ENCODE data around the gene PLA2G2F.

Gene PLA2G2F

DNA sequence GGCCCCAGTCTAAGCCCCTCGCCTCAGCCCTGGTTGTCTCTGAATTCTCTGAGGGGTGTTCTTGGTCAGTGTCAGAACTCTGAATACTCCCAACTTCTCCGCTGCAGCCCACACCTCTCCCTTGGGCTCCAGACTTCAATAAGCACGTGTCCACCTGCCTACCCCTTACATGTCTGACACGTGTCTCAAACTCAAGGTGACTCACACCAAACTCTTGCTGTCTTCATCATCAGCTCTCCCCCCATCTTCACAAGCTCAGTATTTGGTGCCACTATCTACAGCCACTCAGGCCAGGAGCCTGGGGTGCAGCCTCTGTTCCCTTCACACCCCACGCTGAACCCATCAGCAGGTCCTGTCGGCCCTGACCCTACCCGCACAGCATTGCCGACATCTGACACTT, 28.0 kb downstream of the PLA2G2F start:
- TF ChIP-seq, protein P1, sequence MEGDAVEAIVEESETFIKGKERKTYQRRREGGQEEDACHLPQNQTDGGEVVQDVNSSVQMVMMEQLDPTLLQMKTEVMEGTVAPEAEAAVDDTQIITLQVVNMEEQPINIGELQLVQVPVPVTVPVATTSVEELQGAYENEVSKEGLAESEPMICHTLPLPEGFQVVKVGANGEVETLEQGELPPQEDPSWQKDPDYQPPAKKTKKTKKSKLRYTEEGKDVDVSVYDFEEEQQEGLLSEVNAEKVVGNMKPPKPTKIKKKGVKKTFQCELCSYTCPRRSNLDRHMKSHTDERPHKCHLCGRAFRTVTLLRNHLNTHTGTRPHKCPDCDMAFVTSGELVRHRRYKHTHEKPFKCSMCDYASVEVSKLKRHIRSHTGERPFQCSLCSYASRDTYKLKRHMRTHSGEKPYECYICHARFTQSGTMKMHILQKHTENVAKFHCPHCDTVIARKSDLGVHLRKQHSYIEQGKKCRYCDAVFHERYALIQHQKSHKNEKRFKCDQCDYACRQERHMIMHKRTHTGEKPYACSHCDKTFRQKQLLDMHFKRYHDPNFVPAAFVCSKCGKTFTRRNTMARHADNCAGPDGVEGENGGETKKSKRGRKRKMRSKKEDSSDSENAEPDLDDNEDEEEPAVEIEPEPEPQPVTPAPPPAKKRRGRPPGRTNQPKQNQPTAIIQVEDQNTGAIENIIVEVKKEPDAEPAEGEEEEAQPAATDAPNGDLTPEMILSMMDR (IDR thresholded peaks at IDR 0.05; ENCODE audit: low read depth, low read length, missing control alignments): no peak
- no peak for DNase-seq (ENCODE audit: low read depth)
- H3K4me3 ChIP-seq (ENCODE audit: low read depth, low read length): no peak overlapping the region

DNA sequence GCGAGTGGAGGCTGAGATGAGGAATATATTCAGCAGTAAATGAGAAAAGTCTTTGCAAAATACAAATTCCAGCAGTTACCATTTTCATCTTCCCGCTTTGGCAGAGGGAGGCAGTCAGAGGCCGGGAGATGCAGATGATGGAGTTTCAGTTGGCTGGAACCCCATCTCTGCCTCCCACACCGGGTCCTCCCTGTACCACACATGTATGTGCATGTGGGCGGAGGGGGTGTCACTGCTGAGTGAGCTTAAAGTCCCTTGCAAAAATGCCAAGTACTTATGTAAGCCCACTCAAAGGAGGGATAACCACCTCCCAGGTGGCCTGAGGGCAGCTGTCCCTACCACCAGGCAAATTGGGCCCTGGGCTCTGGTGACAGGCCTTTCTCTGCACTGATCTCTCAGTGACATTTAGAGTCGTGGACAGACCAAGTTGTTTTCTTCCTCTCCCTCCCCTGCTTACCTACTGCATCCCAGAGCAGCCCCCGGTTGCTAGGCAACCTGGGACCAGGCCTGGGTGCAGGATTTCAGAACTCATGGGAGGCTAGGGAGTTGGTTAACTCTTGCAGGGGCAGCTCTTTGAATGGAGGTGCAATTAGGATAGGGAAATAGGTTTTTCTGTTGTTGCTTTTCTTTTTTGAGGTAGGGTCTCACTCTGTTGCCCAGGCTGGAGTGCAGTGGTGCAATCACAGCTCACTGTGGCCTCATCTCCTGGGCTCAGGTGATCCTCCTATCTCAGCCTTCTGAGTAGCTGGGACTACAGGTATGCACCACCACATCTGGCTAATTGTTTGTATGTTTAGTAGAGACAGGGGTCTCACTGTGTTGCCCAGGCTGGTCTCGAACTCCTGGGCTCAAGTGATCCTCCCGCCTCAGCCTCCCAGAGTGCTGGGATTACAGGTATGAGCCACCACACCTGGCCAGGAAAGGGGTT, 29.7 kb downstream of the PLA2G2F start:
- no peak overlapping the region for H3K4me3 ChIP-seq (ENCODE audit: low read depth, low read length)
- DNase-seq (ENCODE audit: low read depth): no peak
- TF ChIP-seq, protein P1 (IDR thresholded peaks at IDR 0.05; ENCODE audit: low read depth, low read length, missing control alignments): no peak

DNA sequence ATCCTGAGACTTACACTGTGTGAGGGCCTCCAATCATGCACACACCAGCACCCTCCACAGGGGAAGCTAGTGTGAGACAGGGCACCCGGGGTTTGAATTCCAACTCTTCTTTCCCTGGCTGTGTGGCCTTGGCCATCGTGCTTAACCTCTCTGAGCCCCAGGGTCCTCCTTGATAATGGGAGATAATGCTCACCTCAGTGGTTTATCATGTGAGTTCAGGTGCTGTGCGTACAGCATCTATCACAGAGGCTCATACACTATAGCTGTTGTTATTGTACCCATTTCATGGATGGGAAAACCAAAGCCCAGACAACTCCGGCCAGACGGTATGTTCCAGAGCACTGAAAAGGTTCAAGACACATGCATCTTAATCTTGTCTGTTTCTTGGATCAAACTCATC, 30.8 kb downstream of the PLA2G2F start:
- TF ChIP-seq, protein P1 (IDR thresholded peaks at IDR 0.05; ENCODE audit: low read depth, low read length, missing control alignments): no peak
- no peak for DNase-seq (ENCODE audit: low read depth)
- H3K4me3 ChIP-seq (ENCODE audit: low read depth, low read length): no peak overlapping the region

DNA sequence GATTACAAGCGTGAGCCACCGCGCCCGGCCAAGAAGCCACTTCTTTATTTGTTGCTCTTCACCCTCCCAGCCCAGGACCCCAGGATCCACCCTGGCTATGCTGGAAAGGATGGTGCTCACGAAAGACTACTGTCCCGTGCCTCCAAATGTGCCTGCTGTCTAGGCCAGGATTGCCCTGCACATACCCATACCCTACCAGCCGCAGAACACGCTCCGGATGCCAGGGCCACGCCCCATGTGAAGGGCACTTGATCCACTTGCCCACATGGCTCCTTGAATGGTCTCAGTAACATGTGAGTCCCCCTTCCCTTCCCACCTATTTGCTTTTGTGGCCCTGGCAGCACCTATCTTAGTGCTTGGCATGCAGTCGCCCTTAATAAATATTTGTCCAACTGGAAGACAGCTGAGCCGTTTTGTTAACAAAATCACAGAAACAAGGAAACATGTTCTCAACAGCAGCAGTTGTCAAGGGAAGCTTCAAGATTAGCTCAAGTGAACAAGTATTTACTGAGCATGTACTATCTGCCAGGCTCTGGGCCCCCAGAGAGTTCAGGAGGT, 33.0 kb downstream of the PLA2G2F start:
- DNase-seq (ENCODE audit: low read depth): no peak
- H3K4me3 ChIP-seq (ENCODE audit: low read depth, low read length): no peak overlapping the region
- TF ChIP-seq, protein P1 (IDR thresholded peaks at IDR 0.05; ENCODE audit: low read depth, low read length, missing control alignments): no peak

DNA sequence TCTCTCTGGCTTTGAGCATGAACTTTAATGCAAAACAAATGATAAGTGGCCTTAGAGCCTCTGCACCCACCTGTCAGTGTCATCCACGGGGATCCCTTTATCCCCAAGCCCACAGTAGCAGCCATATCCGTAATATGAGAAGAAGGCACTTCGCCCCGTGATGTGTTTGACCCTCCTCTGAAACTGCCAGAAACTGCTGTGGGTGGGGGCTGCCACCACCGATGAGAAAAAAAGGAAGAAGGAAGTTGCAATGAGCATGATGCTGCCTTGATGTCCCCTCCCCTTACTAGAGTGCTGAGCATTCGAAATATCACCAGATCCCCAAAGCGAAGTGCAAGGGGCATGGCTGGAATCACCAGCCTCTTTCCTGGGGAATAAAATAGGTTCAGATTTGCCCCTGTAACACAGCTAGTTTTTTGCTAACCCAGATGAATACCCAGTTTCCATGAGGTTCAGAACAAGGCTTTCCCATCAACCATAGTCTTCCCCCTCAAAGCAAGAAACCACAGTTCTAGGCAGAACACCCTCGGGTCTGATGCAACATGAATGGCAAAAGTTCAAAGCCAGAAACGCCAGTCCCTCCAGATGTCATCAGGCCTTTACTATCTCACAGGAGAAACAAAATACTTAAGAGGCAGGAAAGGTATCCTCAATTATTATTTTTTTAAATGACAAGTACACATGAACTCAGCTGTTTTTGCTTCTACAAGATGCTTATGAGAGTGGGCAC, 36.0 kb downstream of the PLA2G2F start:
- no peak overlapping the region for H3K4me3 ChIP-seq (ENCODE audit: low read depth, low read length)
- DNase-seq (ENCODE audit: low read depth): no peak
- TF ChIP-seq, protein P1 (IDR thresholded peaks at IDR 0.05; ENCODE audit: low read depth, low read length, missing control alignments): no peak

DNA sequence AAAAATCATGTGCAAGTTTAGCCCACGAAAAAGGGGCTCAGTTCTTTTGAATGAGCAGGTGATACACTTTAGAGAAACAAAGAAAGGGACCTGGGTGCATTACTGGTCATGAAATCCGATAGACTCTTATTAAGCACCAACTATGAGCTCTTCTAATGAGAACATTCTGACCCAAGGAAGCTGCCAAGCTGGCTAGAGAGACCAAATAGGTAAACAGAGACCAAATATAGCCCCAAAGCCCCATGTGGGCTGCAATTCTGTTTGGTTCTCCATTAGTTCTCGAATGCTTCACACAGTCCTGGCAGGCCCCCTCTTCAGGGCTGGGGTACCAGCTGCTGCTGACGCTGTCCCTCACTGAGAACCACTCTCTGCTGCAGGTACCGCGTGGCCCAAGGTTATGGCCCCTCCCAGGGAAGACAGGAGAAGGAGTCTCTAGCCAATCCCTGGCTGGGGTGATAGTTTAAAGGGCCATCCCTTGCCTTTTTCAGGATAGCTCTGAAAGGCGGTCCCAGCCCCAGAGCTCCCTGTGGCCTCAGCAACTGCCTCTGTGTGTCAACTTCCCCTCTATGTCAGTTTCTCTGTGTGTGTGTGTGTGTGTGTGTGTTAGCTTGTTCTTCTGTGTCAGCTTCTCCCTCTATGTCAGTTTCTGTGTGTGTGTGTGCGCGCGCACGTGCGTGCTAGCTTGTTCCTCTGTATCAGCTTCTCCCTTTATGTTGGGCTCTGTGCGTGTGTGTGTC, 39.7 kb downstream of the PLA2G2F start:
- H3K4me3 ChIP-seq (ENCODE audit: low read depth, low read length): no peak overlapping the region
- DNase-seq (ENCODE audit: low read depth): no peak
- TF ChIP-seq, protein P1 (IDR thresholded peaks at IDR 0.05; ENCODE audit: low read depth, low read length, missing control alignments): no peak
